Smooth muscle cell (in vitro differentiated cells): ENCODE measurements around the gene NR0B2. TPM values are rescaled to one million over a fixed set of nuclear protein-coding genes. Genes with fewer than 3 reads are reported as not detected.

ENCODE experiments used
- DNase-seq: peaks from one replicate; lab custom pipeline; 2025; ENCODE audit not compliant: unreplicated experiment; lab: John Stamatoyannopoulos, UW
- H2AFZ ChIP-seq: fragments of 200-600 bp; sonication (generic); 2 replicates; pipeline ENCODE4 v1.6.0; 2016; ENCODE audit warnings: antibody characterized with exemption, low read depth, mild to moderate bottlenecking
- H3F3A ChIP-seq: fragments of 200-600 bp; sonication (generic); 2 replicates; pipeline ENCODE4 v1.6.0; 2017; ENCODE audit warnings: antibody characterized with exemption, low read depth
- H3K27ac ChIP-seq: fragments of 200-600 bp; sonication (generic); 2 replicates; pipeline ENCODE4 v1.5.1; 2016; ENCODE audit warnings: low read depth, mild to moderate bottlenecking
- H3K27me3 ChIP-seq: fragments of 200-600 bp; sonication (generic); 2 replicates; pipeline ENCODE4 v1.6.1; 2016; ENCODE audit warnings: low read depth, mild to moderate bottlenecking
- H3K36me3 ChIP-seq: fragments of 200-600 bp; sonication (generic); 2 replicates; pipeline ENCODE4 v1.5.1; 2016; ENCODE audit warnings: low read depth
- H3K4me1 ChIP-seq: fragments of 200-600 bp; sonication (generic); 2 replicates; pipeline ENCODE4 v1.5.1; 2016; ENCODE audit warnings: low read depth
- H3K4me2 ChIP-seq: fragments of 200-600 bp; sonication (generic); 2 replicates; pipeline ENCODE4 v1.6.0; 2016; ENCODE audit warnings: mild to moderate bottlenecking
- H3K4me3 ChIP-seq: fragments of 200-600 bp; sonication (generic); 2 replicates; pipeline ENCODE4 v1.5.1; 2016; ENCODE audit warnings: mild to moderate bottlenecking
- H3K79me2 ChIP-seq: fragments of 200-600 bp; sonication (generic); 2 replicates; pipeline ENCODE4 v1.6.0; 2016; ENCODE audit warnings: low read depth, mild to moderate bottlenecking
- H3K9ac ChIP-seq: fragments of 200-600 bp; sonication (generic); 2 replicates; pipeline ENCODE4 v1.6.0; 2016; ENCODE audit warnings: low read depth
- H3K9me3 ChIP-seq: fragments of 200-600 bp; sonication (generic); replicated peaks from 2 replicates; pipeline ENCODE4 v1.5.1; 2016; ENCODE audit warnings: low read depth
- H4K20me1 ChIP-seq: fragments of 200-600 bp; sonication (generic); 2 replicates; pipeline ENCODE4 v1.6.0; 2016; ENCODE audit warnings: low read depth
- WGBS: methylation state at CpG from one replicate; pipeline ENCODE4 v1.1.7; 2016; ENCODE audit warnings: low lambda C conversion rate; 5-methylcytosine and 5-hydroxymethylcytosine counted together
- polyA plus RNA-seq: library from polyadenylated mRNA; unstranded; fragments of >200 nt; fragmentation: Nextera tagmentation; extraction: Ambion mirVana; gene quantifications from 2 replicates; pipeline ENCODE4 v1.2.1, GENCODE V29; 2016
- total RNA-seq: library from RNA; depleted of rRNA; stranded (reverse); fragments of >200 nt; gene quantifications from 2 replicates; pipeline ENCODE4 v1.2.3, GENCODE V29; 2014
- TF ChIP-seq, protein P1 (sequence below): fragments of 200-600 bp; sonication (generic); IDR thresholded peaks from 2 replicates; pipeline ENCODE4 v1.5.1; 2017; ENCODE audit warnings: borderline replicate concordance, mild to moderate bottlenecking, antibody characterized with exemption; ENCODE audit not compliant: insufficient read depth, poor library complexity, severe bottlenecking

The NR0B2 gene, protein sequence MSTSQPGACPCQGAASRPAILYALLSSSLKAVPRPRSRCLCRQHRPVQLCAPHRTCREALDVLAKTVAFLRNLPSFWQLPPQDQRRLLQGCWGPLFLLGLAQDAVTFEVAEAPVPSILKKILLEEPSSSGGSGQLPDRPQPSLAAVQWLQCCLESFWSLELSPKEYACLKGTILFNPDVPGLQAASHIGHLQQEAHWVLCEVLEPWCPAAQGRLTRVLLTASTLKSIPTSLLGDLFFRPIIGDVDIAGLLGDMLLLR
- not detected in 2 replicates for total RNA-seq
- not detected in 2 replicates for polyA plus RNA-seq

DNA sequence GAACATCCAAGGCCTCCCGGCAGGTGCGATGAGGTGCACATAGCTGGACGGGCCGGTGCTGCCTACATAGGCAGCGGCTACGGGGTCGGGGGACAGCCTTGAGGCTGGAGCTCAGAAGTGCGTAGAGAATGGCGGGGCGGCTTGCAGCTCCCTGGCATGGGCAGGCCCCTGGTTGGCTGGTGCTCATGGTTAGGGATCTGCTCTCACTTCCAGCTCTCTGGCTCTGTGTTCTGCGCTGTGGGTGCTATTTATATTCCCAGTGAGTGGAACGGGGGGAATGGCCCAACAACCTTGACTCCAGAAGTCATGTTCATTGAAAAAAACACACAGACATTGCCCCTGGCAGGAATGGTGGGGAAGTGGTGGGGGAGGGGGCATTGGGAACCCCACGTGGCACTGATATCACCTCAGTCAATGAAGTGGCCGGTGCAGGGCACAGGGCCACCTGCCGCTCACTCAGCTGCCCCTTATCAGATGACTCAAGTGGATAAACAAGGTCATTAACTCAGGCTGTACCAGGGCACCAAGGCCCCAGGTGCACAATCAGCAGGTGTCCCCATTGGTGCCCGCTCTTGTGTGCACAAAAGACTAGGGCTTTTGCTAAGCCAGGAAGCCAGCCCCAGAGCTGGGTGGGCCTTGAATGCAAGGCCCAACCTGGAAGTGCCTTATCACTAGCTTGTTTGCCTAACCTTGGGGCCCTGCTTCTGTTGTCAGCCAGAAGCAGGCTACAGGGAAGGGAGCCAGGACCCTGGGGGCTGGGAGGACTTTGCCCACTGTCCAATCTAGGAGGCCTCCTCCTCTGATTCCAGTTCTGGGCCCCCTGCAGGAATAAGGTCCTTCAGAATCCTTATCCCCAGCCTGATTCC lies at the start of gene NR0B2:
Gene NR0B2 (minus strand): TSS at position 222 of the 866 bp plus-strand sequence. CDS start 35 bp downstream, at position 187.
- TF ChIP-seq, protein P1, sequence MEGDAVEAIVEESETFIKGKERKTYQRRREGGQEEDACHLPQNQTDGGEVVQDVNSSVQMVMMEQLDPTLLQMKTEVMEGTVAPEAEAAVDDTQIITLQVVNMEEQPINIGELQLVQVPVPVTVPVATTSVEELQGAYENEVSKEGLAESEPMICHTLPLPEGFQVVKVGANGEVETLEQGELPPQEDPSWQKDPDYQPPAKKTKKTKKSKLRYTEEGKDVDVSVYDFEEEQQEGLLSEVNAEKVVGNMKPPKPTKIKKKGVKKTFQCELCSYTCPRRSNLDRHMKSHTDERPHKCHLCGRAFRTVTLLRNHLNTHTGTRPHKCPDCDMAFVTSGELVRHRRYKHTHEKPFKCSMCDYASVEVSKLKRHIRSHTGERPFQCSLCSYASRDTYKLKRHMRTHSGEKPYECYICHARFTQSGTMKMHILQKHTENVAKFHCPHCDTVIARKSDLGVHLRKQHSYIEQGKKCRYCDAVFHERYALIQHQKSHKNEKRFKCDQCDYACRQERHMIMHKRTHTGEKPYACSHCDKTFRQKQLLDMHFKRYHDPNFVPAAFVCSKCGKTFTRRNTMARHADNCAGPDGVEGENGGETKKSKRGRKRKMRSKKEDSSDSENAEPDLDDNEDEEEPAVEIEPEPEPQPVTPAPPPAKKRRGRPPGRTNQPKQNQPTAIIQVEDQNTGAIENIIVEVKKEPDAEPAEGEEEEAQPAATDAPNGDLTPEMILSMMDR = no peak
- WGBS = 90% methylated on average over 16 of the region's 16 CpGs
- no peak within 1 kb of the TSS for H3K27ac ChIP-seq
- H3K36me3 ChIP-seq = no peaks in the 10 kb centered on the region
- H3K9ac ChIP-seq = no peak within 1 kb of the TSS
- H3K4me3 ChIP-seq = peak within 1 kb of the TSS; percentile 26
- H3K9me3 ChIP-seq = no peaks in the 10 kb centered on the region
- no peak within 1 kb of the TSS for H2AFZ ChIP-seq
- H3F3A ChIP-seq = no peaks in the 10 kb centered on the region
- H3K4me1 ChIP-seq = no peaks in the 10 kb centered on the region
- no peaks in the 10 kb centered on the region for H4K20me1 ChIP-seq
- no peak within 1 kb of the TSS for H3K4me2 ChIP-seq
- no peaks in the 10 kb centered on the region for H3K27me3 ChIP-seq
- DNase-seq = no peak
- H3K79me2 ChIP-seq = no peaks in the 10 kb centered on the region

DNA sequence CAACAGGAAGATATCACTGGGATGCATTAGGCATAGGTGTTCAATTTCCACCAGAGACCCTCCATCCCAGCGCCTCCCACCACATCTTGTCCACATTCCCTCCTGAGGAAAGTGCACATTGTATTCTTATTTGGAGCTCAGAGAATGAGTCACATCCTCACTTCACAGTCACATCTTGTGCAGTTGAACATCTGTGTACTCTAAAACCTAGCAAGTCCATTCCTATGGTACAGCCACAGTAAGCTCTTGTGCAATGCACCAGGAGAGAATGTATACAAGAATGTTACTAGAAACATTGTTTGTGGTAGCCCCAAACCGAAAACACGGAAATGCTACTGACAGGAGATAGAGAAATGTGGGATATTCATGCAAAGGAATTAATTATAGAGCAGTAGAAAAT lies 48.1 kb upstream of the NR0B2 start:
- peaks cover 49% of the 10 kb centered on the region for H3K27me3 ChIP-seq
- H3F3A ChIP-seq = peaks cover 5% of the 10 kb centered on the region
- H3K4me3 ChIP-seq = no peak overlapping the region
- no peak for DNase-seq
- no peak overlapping the region for H3K4me2 ChIP-seq
- H3K9ac ChIP-seq = no peak overlapping the region
- H2AFZ ChIP-seq = no peak overlapping the region
- H3K27ac ChIP-seq = no peak overlapping the region
- WGBS = 64% methylated on average over 3 of the region's 3 CpGs
- no peaks in the 10 kb centered on the region for H3K4me1 ChIP-seq
- H3K9me3 ChIP-seq = no peaks in the 10 kb centered on the region
- TF ChIP-seq, protein P1 = no peak
- no peaks in the 10 kb centered on the region for H3K79me2 ChIP-seq
- H4K20me1 ChIP-seq = no peaks in the 10 kb centered on the region
- H3K36me3 ChIP-seq = no peaks in the 10 kb centered on the region

DNA sequence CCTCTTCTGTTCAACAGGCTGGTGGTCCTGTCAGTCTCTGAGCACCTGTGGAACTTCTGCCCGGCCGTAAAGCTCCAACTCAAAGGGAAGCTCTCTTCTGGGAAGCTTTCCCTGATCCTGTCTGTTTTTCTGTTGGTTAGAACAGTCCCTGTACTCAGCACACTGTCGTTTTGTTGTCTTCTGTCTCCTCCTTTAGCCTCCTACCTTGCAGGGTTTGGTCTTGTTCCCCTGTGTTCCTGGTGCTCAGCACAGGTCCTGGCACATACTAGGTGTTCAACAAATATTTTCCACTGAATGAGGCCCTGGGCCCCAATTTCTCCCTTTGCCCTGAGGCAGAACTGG lies 46.8 kb upstream of the NR0B2 start:
- WGBS = 4% methylated on average over 3 of the region's 3 CpGs
- Histone ChIP-seq H3K9me3 (no peaks in the 10 kb centered on the region), H3F3A (peaks cover 5% of the 10 kb centered on the region), H3K27me3 (peaks cover 49% of the 10 kb centered on the region), H3K4me1 (no peaks in the 10 kb centered on the region), H4K20me1 (no peaks in the 10 kb centered on the region), H3K27ac (no peak overlapping the region), H3K79me2 (no peaks in the 10 kb centered on the region), H3K9ac (no peak overlapping the region), H3K36me3 (no peaks in the 10 kb centered on the region), H2AFZ (no peak overlapping the region), H3K4me3 (peak overlapping the region; percentile 55), H3K4me2 (peak overlapping the region; percentile 82)
- TF ChIP-seq, protein P1 = no peak
- no peak for DNase-seq
